Activated CD8-positive, alpha-beta memory T cell treated with anti-CD3 and anti-CD28 coated beads, Interleukin-2, amount 50 U/mL, for 48 hours (primary cell): ENCODE data around the gene GRN.
A peak's percentile ranks its signal among the peaks of the same experiment; 100 is the strongest.
"Not testable (repeated sequence)": the region's sequence is repeated elsewhere in the genome, so short reads cannot be mapped to it uniquely, and the experiment has no call there.

Source experiments
- DNase-seq: peaks from one replicate; pipeline ENCODE4 v3.0.0-alpha.2; 2020

Gene GRN

GRCh38 chr17:44346064-44346844, 1.2 kb downstream of the GRN start:
- DNase-seq, result no peak

GRCh38 chr17:44347206-44348055, 2.3 kb downstream of the GRN start:
- DNase-seq, result not testable (repeated sequence)

- no peak for DNase-seq
Measured at GRCh38 chr17:44348234-44348987, 3.3 kb downstream of the GRN start.

GRCh38 chr17:44348988-44349364, 3.9 kb downstream of the GRN start:
- no peak for DNase-seq

GRCh38 chr17:44349553-44350070, 4.5 kb downstream of the GRN start:
- DNase-seq, result no peak

- DNase-seq, result peak; percentile 88
Measured at GRCh38 chr17:44350733-44351226, 5.7 kb downstream of the GRN start.

- no peak for DNase-seq
Measured at GRCh38 chr17:44351464-44351863, 6.4 kb downstream of the GRN start.

GRCh38 chr17:44351961-44352827, 7.1 kb downstream of the GRN start:
- no peak for DNase-seq

GRCh38 chr17:44352828-44353671, 7.9 kb downstream of the GRN start:
- DNase-seq, result no peak

- no peak for DNase-seq
Measured at GRCh38 chr17:44353672-44354331, 8.7 kb downstream of the GRN start.

- peak; percentile 86 for DNase-seq
Measured at GRCh38 chr17:44354582-44355561, 9.8 kb downstream of the GRN start.

GRCh38 chr17:44355642-44356099, 10.6 kb downstream of the GRN start:
- no peak for DNase-seq

- DNase-seq, result no peak
Measured at GRCh38 chr17:44356241-44356640, 11.1 kb downstream of the GRN start.

GRCh38 chr17:44358066-44358465, 13.0 kb downstream of the GRN start:
- DNase-seq, result no peak

GRCh38 chr17:44359006-44359405, 13.9 kb downstream of the GRN start:
- DNase-seq, result no peak

- DNase-seq, result no peak
Measured at GRCh38 chr17:44359458-44360143, 14.5 kb downstream of the GRN start.

- no peak for DNase-seq
Measured at GRCh38 chr17:44360144-44360533, 15.0 kb downstream of the GRN start.

- no peak for DNase-seq
Measured at GRCh38 chr17:44360826-44361225, 15.7 kb downstream of the GRN start.
